Pancreas (tissue), 10 donors: ENCODE measurements around the gene WNT3A. TPM values are rescaled to one million over a fixed set of nuclear protein-coding genes. Genes with fewer than 3 reads are reported as not detected.

Experiments
- ATAC-seq, 4 donors: fragments of 200-7000 bp; cut with Tn5 transposase; one replicate each; pipeline versions ENCODE4 v1.8.0 to v1.9.1; 2020; ENCODE audit warnings: mild to moderate bottlenecking in 4 of 4, moderate library complexity in 4 of 4
- DNase-seq, 6 donors: peaks; one replicate each; pipeline ENCODE4 v3.0.0-alpha.2; 2020
- FAIRE-seq: peaks from 2 replicates; lab custom pipeline; 2012; peaks lifted over from hg19 to GRCh38; lab: Jason Lieb, UNC
- H3K27ac ChIP-seq, 4 donors: fragments of 200-600 bp; sonication (generic); 1 replicate in 3 of 4; 2 replicates in 1 of 4; pipeline versions ENCODE4 v1.5.0 to v1.8.0; 2020
- H3K27me3 ChIP-seq, 4 donors: fragments of 200-600 bp; one replicate each; pipeline ENCODE4 v1.8.0; 2021
- H3K36me3 ChIP-seq, 3 donors: fragments of 200-600 bp; sonication (generic) in 1 of 3; one replicate each; pipeline versions ENCODE4 v1.5.0 to v1.8.0; 2020 to 2021
- H3K4me1 ChIP-seq, 3 donors: fragments of 200-600 bp; one replicate each; pipeline ENCODE4 v1.8.0; 2021
- H3K4me3 ChIP-seq, 4 donors: fragments of 200-600 bp; sonication (generic) in 2 of 4; one replicate each; pipeline versions ENCODE4 v1.5.0 to v1.8.0; 2020 to 2021
- H3K9me3 ChIP-seq, 4 donors: fragments of 200-600 bp; one replicate each; pipeline ENCODE4 v1.8.0; 2021
- CTCF ChIP-seq, 4 donors: fragments of 200-600 bp; sonication (generic) in 3 of 4; IDR thresholded peaks; one replicate each; pipeline versions ENCODE4 v1.5.0 to v1.8.0; 2021; ENCODE audit warnings: antibody characterized with exemption in 4 of 4
- WGBS, 2 donors: extraction: QIAGEN DNeasy Blood & Tissue Kit; methylation state at CpG; one replicate each; pipeline ENCODE4 v1.1.7; 2013; 5-methylcytosine and 5-hydroxymethylcytosine counted together
- intact Hi-C, 3 donors: fragments of 100-400 bp; cut with DNase I; formaldehyde crosslinking; loops; one replicate each; pipeline versions ENCODE4 v1.11.1 to v1.14.2; 2022
- polyA plus RNA-seq, 2 donors: library from polyadenylated mRNA; stranded (reverse); fragments of 200-250 nt; gene quantifications; one replicate each; pipeline ENCODE4 v1.2.3, GENCODE V29; 2013
- total RNA-seq, 6 donors: library from RNA; stranded (reverse); fragmentation: NEBNext Ultra II Directional in 4 of 6; extraction: Animal tissue kit (Norgen Biotek cat#: 25700) in 4 of 6; gene quantifications; one replicate each; pipeline versions ENCODE4 v1.2.1 to v1.2.4, GENCODE V29; 2021 to 2023
- donor health status: healthy with polysubstance abuse.
- donor health status: DM: no; HTN: no; CAD: no; lungs with moderate emphysema.
- donor health status: DM: no; HTN: no; CAD: no.
- donor health status: control.
- donor health status: control.
- donor health status: Bipolar disorder and iron deficiency.
- donor health status: DM: yes; HTN: yes; CAD: no.
- donor health status: DM: no; HTN: no; CAD: no.
- donor health status: DM: no; HTN: no; CAD: no.
- donor health status: DM: yes; HTN: yes; CAD: no.

The WNT3A gene
- total and polyA plus RNA-seq, 8 donors = 0.08 TPM; not detected in 7

DNA sequence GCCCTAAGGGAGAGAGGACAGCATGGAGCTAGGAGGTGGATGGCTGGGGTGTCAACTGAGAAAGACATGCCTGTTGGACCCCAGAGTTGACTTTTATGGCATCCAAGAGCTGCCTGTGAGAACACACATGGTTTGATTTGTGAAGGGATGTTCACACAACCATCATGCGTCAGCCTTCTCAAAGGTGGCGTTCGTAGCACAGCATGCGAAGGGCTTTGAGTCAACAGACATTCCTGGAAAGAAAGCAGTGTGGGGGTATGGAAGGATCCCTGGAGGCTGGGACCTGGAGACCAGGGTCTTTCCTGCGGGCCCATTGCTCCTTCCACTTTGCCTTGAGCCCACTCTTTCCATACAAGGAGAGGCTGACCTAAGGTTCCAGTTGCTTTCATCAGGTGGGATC is 6.4 kb upstream of the WNT3A start:
- H3K27me3 ChIP-seq = peaks cover 0 to 13% (median 6%) of the 10 kb centered on the region in 4 donors
- FAIRE-seq (no peak), DNase-seq (no peak), ATAC-seq (no peak)
- WGBS, 2 donors = 80 to 83% methylated on average over 5 of the region's 5 CpGs
- intact Hi-C loops = no loop called here
- no peaks in the 10 kb centered on the region for H3K36me3 ChIP-seq
- H3K4me1 ChIP-seq = no peaks in the 10 kb centered on the region
- H3K9me3 ChIP-seq = no peaks in the 10 kb centered on the region
- H3K4me3 ChIP-seq = no peak overlapping the region
- H3K27ac ChIP-seq = no peak overlapping the region
- no peak for TF ChIP-seq CTCF (IDR thresholded peaks at IDR 0.05)

DNA sequence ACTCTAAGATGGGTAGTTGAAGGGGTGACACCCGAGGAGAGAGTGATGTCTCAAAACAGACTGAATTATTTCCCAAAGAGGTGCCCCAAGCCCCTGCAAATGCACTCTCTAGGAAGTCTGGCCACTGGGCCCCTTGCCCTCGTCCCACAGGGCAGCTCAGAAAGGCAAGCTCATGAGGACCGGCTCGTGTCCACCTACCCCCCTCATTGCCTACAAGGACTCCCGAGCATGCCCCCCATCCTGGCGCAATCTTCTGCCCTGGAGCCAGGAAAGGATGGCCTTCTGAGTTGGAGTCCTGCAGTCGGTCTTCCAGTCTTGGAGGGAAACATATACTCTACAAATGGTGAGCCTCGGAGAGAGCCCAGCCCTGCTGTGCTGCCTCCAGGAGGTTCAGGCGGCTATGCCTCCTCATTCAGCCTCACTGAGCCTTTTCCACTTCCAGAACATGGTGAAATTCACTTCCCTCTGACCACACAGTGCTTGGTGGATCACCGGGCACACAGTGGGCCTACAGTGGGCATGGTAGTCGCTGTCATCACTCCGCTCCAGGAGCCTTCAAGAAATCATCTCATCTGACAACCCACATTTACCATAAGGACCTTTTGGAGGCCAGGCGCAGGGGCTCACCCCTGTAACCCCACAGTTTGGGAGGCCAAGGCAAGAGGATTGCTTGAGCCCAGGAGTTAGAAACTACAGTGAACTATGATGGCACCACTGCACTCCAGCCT is 5.8 kb upstream of the WNT3A start:
- FAIRE-seq (no peak), DNase-seq (no peak), ATAC-seq (no peak)
- peaks cover 0 to 16% (median 9%) of the 10 kb centered on the region in 4 donors for H3K27me3 ChIP-seq
- no peaks in the 10 kb centered on the region for H3K36me3 ChIP-seq
- WGBS, 2 donors = 59 to 66% methylated on average over 13 of the region's 13 CpGs
- intact Hi-C loops = no loop called here
- H3K4me1 ChIP-seq = no peaks in the 10 kb centered on the region
- H3K4me3 ChIP-seq = no peak overlapping the region
- TF ChIP-seq CTCF (IDR thresholded peaks at IDR 0.05) = no peak
- no peak overlapping the region for H3K27ac ChIP-seq
- H3K9me3 ChIP-seq = no peaks in the 10 kb centered on the region

GRCh38 chr1:228001738-228002535 is 4.9 kb upstream of the WNT3A start:
- Histone ChIP-seq H3K27ac (no peak overlapping the region), H3K9me3 (no peaks in the 10 kb centered on the region), H3K4me1 (no peaks in the 10 kb centered on the region), H3K4me3 (no peak overlapping the region), H3K27me3 (peaks cover 0 to 19% (median 9%) of the 10 kb centered on the region in 4 donors), H3K36me3 (no peaks in the 10 kb centered on the region)
- FAIRE-seq (no peak), ATAC-seq (no peak), DNase-seq (no peak)
- WGBS, 2 donors = 55 to 69% methylated on average over 15 of the region's 15 CpGs
- intact Hi-C loops = no loop called here
- no peak for TF ChIP-seq CTCF (IDR thresholded peaks at IDR 0.05)

GRCh38 chr1:228002792-228003191 is 4.0 kb upstream of the WNT3A start:
- DNase-seq (no peak), ATAC-seq (no peak), FAIRE-seq (no peak)
- intact Hi-C loops = no loop called here
- no peak for TF ChIP-seq CTCF (IDR thresholded peaks at IDR 0.05)
- Histone ChIP-seq H3K27me3 (peaks cover 0 to 22% (median 11%) of the 10 kb centered on the region in 4 donors), H3K4me3 (no peak overlapping the region), H3K9me3 (no peaks in the 10 kb centered on the region), H3K4me1 (no peaks in the 10 kb centered on the region), H3K36me3 (no peaks in the 10 kb centered on the region), H3K27ac (no peak overlapping the region)
- WGBS, 2 donors = 79 to 82% methylated on average over 3 of the region's 3 CpGs
